H1 (cell line): ENCODE measurements around the gene SMG9. TPM values are rescaled to one million over a fixed set of nuclear protein-coding genes. Genes with fewer than 3 reads are reported as not detected.
A peak's percentile ranks its signal among the peaks of the same experiment; 100 is the strongest.

Source experiments
- CTCF ChIA-PET: fragments of 300-600 bp; sonication (Branson Sonifier 250); formaldehyde crosslinking; loops from one replicate; lab custom pipeline; 2021; ENCODE audit not compliant: partially characterized antibody; lab: Charles Lee
- POLR2A ChIA-PET: fragments of 300-600 bp; sonication (Branson Sonifier 250); formaldehyde crosslinking; loops from one replicate; lab custom pipeline; 2021; ENCODE audit warnings: inconsistent platforms; ENCODE audit not compliant: partially characterized antibody; lab: Charles Lee
- DNase-seq, 2 experiments: peaks; one replicate each; pipeline versions ENCODE4 v3.0.0 to v3.0.0-alpha.2; 2010 to 2022; ENCODE audit warnings: low spot score in 2 of 2, low read depth in 1 of 2, mixed read lengths in 1 of 2
- FAIRE-seq: peaks from 2 replicates; lab custom pipeline; 2011; peaks lifted over from hg19 to GRCh38; lab: Jason Lieb, UNC
- H2AFZ ChIP-seq: 2 replicates; pipeline ENCODE4 v1.8.1; 2012; ENCODE audit warnings: low read length, inconsistent platforms
- H2AK5ac ChIP-seq: 2 replicates; pipeline ENCODE4 v1.6.1; 2013; ENCODE audit warnings: low read depth, low read length
- H2BK120ac ChIP-seq: replicated peaks from 2 replicates; pipeline ENCODE3; 2013; ENCODE audit warnings: low read depth, low read length, inconsistent platforms
- H2BK12ac ChIP-seq: 2 replicates; pipeline ENCODE4 v1.6.1; 2013; ENCODE audit warnings: low read depth, low read length
- H2BK15ac ChIP-seq: 2 replicates; pipeline ENCODE4 v1.6.1; 2013; ENCODE audit warnings: low read length
- H2BK20ac ChIP-seq: 2 replicates; pipeline ENCODE4 v1.6.1; 2013; ENCODE audit warnings: low read length
- H2BK5ac ChIP-seq: 2 replicates; pipeline ENCODE4 v1.6.1; 2013; ENCODE audit warnings: low read depth, low read length
- H3K14ac ChIP-seq: 2 replicates; pipeline ENCODE4 v1.6.1; 2013; ENCODE audit warnings: inconsistent platforms; ENCODE audit not compliant: insufficient read length
- H3K18ac ChIP-seq: 2 replicates; pipeline ENCODE4 v1.6.1; 2013; ENCODE audit warnings: low read length; ENCODE audit errors: extremely low read depth
- H3K23ac ChIP-seq: 2 replicates; pipeline ENCODE4 v1.6.1; 2013; ENCODE audit warnings: inconsistent platforms; ENCODE audit not compliant: insufficient read length
- H3K23me2 ChIP-seq: 2 replicates; pipeline ENCODE4 v1.6.1; 2013; ENCODE audit warnings: low read depth, low read length
- H3K27ac ChIP-seq: 2 replicates; pipeline ENCODE4 v1.6.1; 2011; ENCODE audit warnings: low read depth, low read length, inconsistent platforms
- H3K27me3 ChIP-seq, 4 experiments: replicated peaks in 1 of 4; 1 replicate in 1 of 4; 2 replicates in 3 of 4; pipeline versions ENCODE4 v1.6.1 to v1.8.1; 2011 to 2013; ENCODE audit warnings: low read length in 3 of 4, mild to moderate bottlenecking in 3 of 4, inconsistent platforms in 2 of 4, mixed read lengths in 2 of 4, moderate library complexity in 1 of 4; ENCODE audit not compliant: control insufficient read depth in 3 of 4, insufficient read depth in 3 of 4; ENCODE audit errors: extremely low read depth in 1 of 4
- H3K36me3 ChIP-seq, 4 experiments: 2 replicates each; pipeline versions ENCODE4 v1.6.1 to v1.8.1; 2011 to 2013; ENCODE audit warnings: mild to moderate bottlenecking in 4 of 4, low read length in 3 of 4, moderate library complexity in 2 of 4, control low read depth in 1 of 4, inconsistent platforms in 1 of 4; ENCODE audit not compliant: insufficient read depth in 4 of 4, control insufficient read depth in 2 of 4
- H3K4ac ChIP-seq: replicated peaks from 2 replicates; pipeline ENCODE3; 2013; ENCODE audit warnings: low read length, low read depth, mixed read lengths, inconsistent platforms; ENCODE audit not compliant: insufficient read length
- H3K4me1 ChIP-seq, 4 experiments: replicated peaks in 1 of 4; 1 replicate in 1 of 4; 2 replicates in 3 of 4; pipeline versions ENCODE4 v1.6.1 to v1.8.1; 2011 to 2013; ENCODE audit warnings: low read length in 3 of 4, inconsistent platforms in 2 of 4, mixed read lengths in 1 of 4; ENCODE audit not compliant: insufficient read depth in 4 of 4, control insufficient read depth in 3 of 4
- H3K4me2 ChIP-seq, 2 experiments: 2 replicates each; pipeline versions ENCODE4 v1.6.1 to v1.8.1; 2011 to 2013; ENCODE audit warnings: low read depth in 2 of 2, low read length in 2 of 2, control low read depth in 1 of 2, inconsistent platforms in 1 of 2, mild to moderate bottlenecking in 1 of 2; ENCODE audit not compliant: insufficient read depth in 1 of 2
- H3K4me3 ChIP-seq, 4 experiments: fragments of 200-600, 300-600 bp in 1 of 4; sonication (generic), shearing (Covaris generic), sonication (Bioruptor Twin) in 1 of 4; 2 replicates each; pipeline versions ENCODE4 v1.5.1 to v1.8.1; 2011 to 2016; ENCODE audit warnings: low read length in 4 of 4, low read depth in 3 of 4, control low read depth in 2 of 4, inconsistent platforms in 2 of 4, mild to moderate bottlenecking in 2 of 4, mixed read lengths in 1 of 4, moderate library complexity in 1 of 4; ENCODE audit not compliant: insufficient read depth in 2 of 4; ENCODE audit errors: extremely low read depth in 1 of 4
- H3K56ac ChIP-seq: replicated peaks from 2 replicates; pipeline ENCODE3; 2013; ENCODE audit warnings: low read depth, mild to moderate bottlenecking, mixed read lengths, low read length, inconsistent platforms; ENCODE audit not compliant: insufficient read length
- H3K79me1 ChIP-seq: 2 replicates; pipeline ENCODE4 v1.6.1; 2013; ENCODE audit warnings: low read depth, low read length, control low read depth
- H3K79me2 ChIP-seq, 2 experiments: 2 replicates each; pipeline versions ENCODE4 v1.6.1 to v1.8.1; 2012 to 2013; ENCODE audit warnings: low read length in 2 of 2, mild to moderate bottlenecking in 2 of 2, inconsistent platforms in 1 of 2; ENCODE audit not compliant: insufficient read depth in 2 of 2, control insufficient read depth in 1 of 2
- H3K9ac ChIP-seq, 4 experiments: replicated peaks in 1 of 4; 1 replicate in 1 of 4; 2 replicates in 3 of 4; pipeline versions ENCODE4 v1.6.1 to v1.8.1; 2011 to 2013; ENCODE audit warnings: low read depth in 3 of 4, low read length in 3 of 4, control low read depth in 2 of 4, mild to moderate bottlenecking in 2 of 4, moderate library complexity in 2 of 4, inconsistent platforms in 1 of 4; ENCODE audit errors: extremely low read depth in 1 of 4
- H3K9me3 ChIP-seq, 2 experiments: 2 replicates each; pipeline versions ENCODE4 v1.6.1 to v1.8.1; 2012 to 2013; ENCODE audit warnings: mild to moderate bottlenecking in 2 of 2, moderate library complexity in 2 of 2, control low read depth in 1 of 2, inconsistent platforms in 1 of 2, low read depth in 1 of 2, low read length in 1 of 2, mixed read lengths in 1 of 2; ENCODE audit not compliant: insufficient read depth in 2 of 2
- H4K20me1 ChIP-seq, 2 experiments: replicated peaks in 1 of 2; 2 replicates each; pipeline versions ENCODE3 to v1.8.1; 2011 to 2013; ENCODE audit warnings: inconsistent platforms in 2 of 2, low read length in 2 of 2, mild to moderate bottlenecking in 1 of 2; ENCODE audit not compliant: insufficient read depth in 2 of 2, control insufficient read depth in 1 of 2
- H4K5ac ChIP-seq: 2 replicates; pipeline ENCODE4 v1.6.1; 2013; ENCODE audit warnings: low read length, low read depth, mixed read lengths, inconsistent platforms; ENCODE audit not compliant: insufficient read length
- H4K8ac ChIP-seq: 2 replicates; pipeline ENCODE4 v1.8.0; 2013; ENCODE audit warnings: mild to moderate bottlenecking, moderate library complexity, low read length, inconsistent platforms; ENCODE audit not compliant: insufficient read depth; ENCODE audit errors: extremely low read depth
- H4K91ac ChIP-seq: replicated peaks from 2 replicates; pipeline ENCODE3; 2013; ENCODE audit warnings: low read length, mixed read lengths, inconsistent platforms; ENCODE audit not compliant: insufficient read length
- RNF2 ChIP-seq: fragments of 200-900, 300-1000 bp; sonication (generic); IDR thresholded peaks from 2 replicates; pipeline ENCODE4 v1.7.1; 2016; ENCODE audit warnings: borderline replicate concordance, low read depth, mild to moderate bottlenecking, antibody characterized with exemption, low read length; ENCODE audit not compliant: poor library complexity, severe bottlenecking; ENCODE audit errors: missing control alignments
- WGBS, 2 experiments: shearing (Covaris generic) in 1 of 2; methylation state at CpG; one replicate each; pipeline versions ENCODE4 v1.1.6 to v1.1.7; 2013 to 2015; ENCODE audit warnings: low lambda C conversion rate in 2 of 2, mixed read lengths in 2 of 2, inconsistent platforms in 1 of 2, low coverage in 1 of 2, missing lambda C conversion rate in 1 of 2; ENCODE audit not compliant: insufficient replicate concordance in 2 of 2, insufficient coverage in 1 of 2, insufficient read length in 1 of 2; ENCODE audit errors: extremely low coverage in 1 of 2, missing lambda C conversion rate in 1 of 2; 5-methylcytosine and 5-hydroxymethylcytosine counted together
- polyA plus RNA-seq, 7 experiments: library from polyadenylated mRNA; depleted of rRNA in 3 of 7; stranded (reverse) in 5 of 7; unstranded in 2 of 7; fragments of >200 nt in 5 of 7; fragments of 200-250 nt in 2 of 7; gene quantifications; 1 replicate in 5 of 7; 2 replicates in 1 of 7; 4 replicates in 1 of 7; pipeline versions ENCODE4 v1.2.1 to v1.2.3, GENCODE V29; 2011 to 2013; ENCODE audit warnings: missing spikeins in 2 of 7, mixed read lengths in 2 of 7
- total RNA-seq: library from RNA; stranded (reverse); fragmentation: NEBNext Ultra II Directional; extraction: Animal tissue kit (Norgen Biotek cat#: 25700); gene quantifications from 2 replicates; pipeline ENCODE4 v1.2.1, GENCODE V29; 2021

Gene SMG9
- total and polyA plus RNA-seq, 2 of the 8 experiments (the other 6 are each of a cell fraction or from before 2014, with no cell fraction given): 20.4 to 28.7 TPM

- H2AFZ ChIP-seq: no peak overlapping the region
- H3K14ac ChIP-seq: no peak overlapping the region
- no peak overlapping the region for H3K56ac ChIP-seq
- DNase-seq (no peak), FAIRE-seq (no peak)
- no peak for TF ChIP-seq RNF2
- no peak overlapping the region for H2BK120ac ChIP-seq
- no peak overlapping the region for H3K4me3 ChIP-seq
- H3K9me3 ChIP-seq: no peaks in the 10 kb centered on the region
- H4K91ac ChIP-seq: no peak overlapping the region
- H2BK12ac ChIP-seq: 0 out of 2 replicates have a peak overlapping the region, but pooled peaks have one; percentile 23
- no peak overlapping the region; the same call in 1 of the 2 replicates for H3K18ac ChIP-seq
- no peak overlapping the region for H3K4ac ChIP-seq
- H2BK5ac ChIP-seq: no peak overlapping the region
- H3K27ac ChIP-seq: no peak overlapping the region
- no peak overlapping the region for H2AK5ac ChIP-seq
- WGBS, 2 experiments: 85% methylated on average over 4 of the region's 4 CpGs; no CpG with 5 or more reads in 1 of the 2 experiments
- no peak overlapping the region for H4K5ac ChIP-seq
- no peaks in the 10 kb centered on the region; the same call in 1 of the 2 replicates for H3K79me1 ChIP-seq
- ChIA-PET CTCF (interaction anchor here (0.6 to 37.0 kb wide), 8 partner anchors 8 to 106 kb away, joined by 3 to 703 read pairs (median 4); partner anchors contain the start of genes IRGC and SMG9), POLR2A (interaction anchor here (0.7 to 1.0 kb wide), 2 partner anchors 18 to 22 kb away, joined by 3 to 4 read pairs; no protein-coding TSS in a partner anchor)
- H4K8ac ChIP-seq: no peak overlapping the region
- no peaks in the 10 kb centered on the region for H3K79me2 ChIP-seq
- peaks cover 0 to 4% of the 10 kb centered on the region in 2 experiments for H4K20me1 ChIP-seq
- no peak overlapping the region for H3K9ac ChIP-seq
- H2BK20ac ChIP-seq: no peak overlapping the region
- H3K4me1 ChIP-seq: peaks cover 0 to 6% (median 2%) of the 10 kb centered on the region in 4 experiments; a peak in 5 of 7 replicates
- H2BK15ac ChIP-seq: no peak overlapping the region
- 0 out of 2 replicates have a peak, but pooled peaks cover 2% of the 10 kb centered on the region for H3K23me2 ChIP-seq
- no peaks in the 10 kb centered on the region; a peak in 1 of 7 replicates for H3K27me3 ChIP-seq
- H3K4me2 ChIP-seq: no peak overlapping the region
- H3K23ac ChIP-seq: no peak overlapping the region
- no peaks in the 10 kb centered on the region for H3K36me3 ChIP-seq
Observed at GRCh38 chr19:43784241-43784980, 29.6 kb upstream of the SMG9 start.
